ENCODE measurements around the gene TMEM125.

TMEM125 gene

DNA sequence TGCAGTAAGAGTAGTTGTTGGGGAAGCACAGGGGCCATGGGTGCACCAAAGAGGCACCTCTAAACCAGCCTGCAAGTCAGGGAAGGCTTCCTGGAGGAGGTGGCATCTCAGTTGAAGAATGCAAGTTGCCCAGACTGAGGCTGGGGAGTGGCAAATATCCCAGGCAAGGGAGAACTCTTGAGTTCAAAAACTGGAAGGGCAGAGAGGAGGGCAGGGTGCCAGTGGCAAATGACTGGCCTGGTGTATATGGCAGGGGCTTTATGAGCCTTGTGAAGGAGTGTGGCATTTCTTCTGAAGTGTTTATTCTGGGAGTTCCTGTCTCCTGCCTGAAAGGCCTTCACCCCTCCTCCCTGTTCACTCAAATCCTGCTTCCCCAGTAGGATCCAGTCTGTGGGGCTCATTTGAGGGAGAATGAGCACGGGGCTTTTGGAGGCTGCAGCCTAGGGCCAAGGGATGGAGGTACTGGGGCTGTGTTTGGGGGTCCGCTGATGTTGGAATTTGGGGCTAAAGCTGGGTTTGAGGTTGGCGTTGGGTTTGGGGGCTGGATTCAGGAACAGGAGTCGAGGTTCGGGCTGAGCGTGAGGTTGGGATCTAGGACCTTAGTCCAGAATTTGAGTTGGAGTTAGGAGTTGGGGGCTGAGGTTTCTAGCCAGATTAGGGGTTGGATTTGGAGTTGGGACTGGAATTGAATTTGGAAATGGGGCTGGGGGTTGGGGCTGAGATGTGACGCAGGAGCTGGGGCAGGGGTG is at the start of gene TMEM125:
Gene TMEM125 (plus strand): TSS at position 357 of the 749 bp plus-strand sequence. CDS start 2,740 bp downstream, outside the sequence.
- DNase-seq (ENCODE audit: low read depth in 2 of 2): no peak

- DNase-seq (ENCODE audit: low read depth in 2 of 2): no peak
Observed at GRCh38 chr1:43220905-43221778, 48.6 kb upstream of the TMEM125 start.

DNA sequence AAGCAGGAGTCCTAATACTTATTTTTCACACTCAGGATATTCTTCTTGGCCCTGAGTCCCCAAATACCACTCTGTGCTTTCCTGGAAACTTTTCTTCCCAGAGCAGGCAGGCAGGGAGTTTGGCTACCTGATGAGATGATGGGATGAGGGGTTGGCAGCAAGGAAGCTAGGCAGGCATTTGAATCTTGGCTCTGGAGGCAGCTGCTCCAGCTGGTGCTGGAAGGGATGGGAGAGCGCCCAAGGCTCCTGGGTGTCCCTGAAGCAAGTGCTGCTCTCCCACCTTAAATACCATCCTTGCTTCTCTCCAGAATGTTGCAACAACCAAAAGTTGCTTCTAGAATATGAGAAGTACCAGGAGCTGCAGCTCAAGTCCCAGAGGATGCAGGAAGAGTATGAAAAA is 48.0 kb upstream of the TMEM125 start:
- DNase-seq (ENCODE audit: low read depth in 2 of 2): no peak

GRCh38 chr1:43222879-43223278 is 46.9 kb upstream of the TMEM125 start:
- DNase-seq (ENCODE audit: low read depth in 2 of 2): no peak

GRCh38 chr1:43225168-43225567 is 44.6 kb upstream of the TMEM125 start:
- no peak for DNase-seq (ENCODE audit: low read depth in 2 of 2)

DNA sequence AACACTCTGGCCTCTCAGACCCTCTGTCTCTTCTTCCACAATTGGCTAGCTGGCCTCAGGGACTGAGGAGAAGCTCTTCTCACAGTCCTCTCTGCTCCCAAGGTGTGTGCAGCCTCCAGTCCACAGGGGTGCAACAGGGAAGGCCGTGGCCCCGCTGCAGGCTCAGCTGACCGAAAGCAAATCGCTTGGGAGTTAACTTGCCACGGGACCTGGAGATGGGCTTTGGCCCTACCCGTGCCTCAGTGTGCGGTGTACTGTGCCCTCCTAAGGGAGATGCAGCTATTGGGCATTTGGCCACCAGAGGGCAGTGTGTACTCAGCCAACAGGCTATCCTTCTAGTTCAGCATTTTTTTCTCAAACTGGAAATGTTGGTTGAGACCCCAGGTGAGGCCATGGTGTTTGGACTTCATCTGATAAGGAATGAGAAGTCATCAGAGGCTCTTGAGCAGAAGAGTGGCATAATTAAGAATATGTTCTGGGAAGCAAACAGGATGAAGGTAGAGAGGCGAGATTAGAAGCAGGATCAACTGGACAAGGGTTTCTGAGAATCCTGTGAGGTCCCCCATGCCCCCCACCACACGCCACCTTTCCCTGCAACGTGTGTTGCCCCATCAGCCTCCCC is 42.5 kb upstream of the TMEM125 start:
- DNase-seq (ENCODE audit: low read depth in 2 of 2): peak; percentile 60 to 80

DNA sequence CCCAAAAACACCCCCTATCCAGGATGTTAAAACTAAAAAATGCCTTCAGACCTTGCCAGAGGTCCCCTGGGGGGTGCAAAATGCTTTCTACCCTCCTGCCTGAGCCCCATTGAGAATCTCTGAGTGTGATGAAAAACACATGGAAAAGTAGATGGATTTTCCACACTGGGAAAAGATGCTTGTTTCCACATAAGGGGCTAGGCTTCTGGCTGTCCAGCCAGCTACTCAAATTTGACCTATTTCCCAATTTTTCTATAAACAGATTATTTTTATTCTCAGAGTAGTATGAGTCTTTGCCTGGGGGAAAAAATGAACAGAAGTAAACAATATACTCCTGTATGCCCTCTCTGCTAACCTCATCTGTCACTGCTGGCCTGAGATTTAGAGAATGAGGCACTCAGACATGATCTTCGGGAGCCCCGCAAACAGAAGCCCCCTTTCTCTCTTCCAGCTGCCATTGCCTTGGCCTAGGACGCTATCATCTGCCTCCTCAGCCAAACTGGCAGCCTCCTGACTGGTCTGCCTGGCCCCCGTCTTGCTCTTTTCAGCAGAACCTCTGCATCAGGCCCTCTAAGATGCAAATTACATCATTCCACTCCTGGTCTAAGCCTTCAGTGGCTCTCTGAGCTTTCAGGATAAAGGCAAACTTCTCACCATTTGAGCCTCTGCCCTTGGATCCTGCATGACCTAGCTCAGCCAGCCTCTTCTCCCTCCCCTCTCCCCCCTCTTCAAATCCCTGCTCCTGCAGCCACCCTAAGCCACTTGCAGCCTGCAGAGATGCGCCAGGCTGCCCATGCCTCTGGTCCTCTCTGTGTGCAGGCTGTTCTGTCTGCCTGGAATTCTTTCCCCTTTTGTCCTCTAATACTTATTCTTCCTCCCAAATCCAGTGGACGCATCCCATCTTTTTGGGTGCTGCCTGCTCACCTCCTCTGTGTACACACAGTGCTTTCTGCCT is 39.7 kb upstream of the TMEM125 start:
- no peak for DNase-seq (ENCODE audit: low read depth in 2 of 2)

DNA sequence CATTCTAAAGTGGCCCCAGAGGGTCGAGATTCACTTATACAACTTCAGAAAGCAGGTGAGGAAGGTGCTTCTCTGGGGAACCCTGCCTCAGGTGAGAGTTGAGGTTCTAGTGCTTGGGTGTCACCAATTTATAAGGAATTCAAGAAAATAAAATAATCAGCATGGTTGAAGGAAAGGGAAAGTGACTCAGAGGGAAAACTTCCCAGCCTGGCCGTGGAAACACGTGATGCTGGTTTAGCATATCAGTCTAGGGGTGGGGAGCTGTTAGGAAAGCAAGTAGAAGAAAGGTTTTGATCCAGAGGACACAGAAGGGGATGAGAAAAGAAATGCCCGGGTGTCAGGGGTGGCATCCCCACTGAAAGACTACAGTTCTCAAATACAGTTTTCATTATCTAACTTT is 37.7 kb upstream of the TMEM125 start:
- DNase-seq (ENCODE audit: low read depth in 2 of 2): no peak

DNA sequence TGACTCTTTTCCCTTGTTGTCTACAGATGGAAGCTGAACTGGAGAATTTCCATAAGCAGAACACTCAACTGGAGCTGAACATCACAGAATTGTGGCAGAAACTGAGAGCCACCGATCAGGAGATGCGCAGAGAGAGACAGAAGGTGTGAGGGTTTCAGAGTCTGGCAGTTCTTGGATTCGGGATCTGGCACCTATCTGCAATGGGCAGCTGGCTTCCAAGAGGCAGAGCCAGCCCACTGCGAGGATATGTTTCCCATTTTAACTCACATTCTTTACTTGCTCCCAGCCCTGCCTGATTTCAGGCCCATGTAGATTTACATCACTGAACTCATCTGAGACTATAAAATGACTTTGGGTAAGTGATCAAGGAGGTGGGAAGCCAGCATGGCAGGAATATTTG is 37.3 kb upstream of the TMEM125 start:
- no peak for DNase-seq (ENCODE audit: low read depth in 2 of 2)

- DNase-seq (ENCODE audit: low read depth in 2 of 2): no peak
Observed at GRCh38 chr1:43233631-43234030, 36.2 kb upstream of the TMEM125 start.

DNA sequence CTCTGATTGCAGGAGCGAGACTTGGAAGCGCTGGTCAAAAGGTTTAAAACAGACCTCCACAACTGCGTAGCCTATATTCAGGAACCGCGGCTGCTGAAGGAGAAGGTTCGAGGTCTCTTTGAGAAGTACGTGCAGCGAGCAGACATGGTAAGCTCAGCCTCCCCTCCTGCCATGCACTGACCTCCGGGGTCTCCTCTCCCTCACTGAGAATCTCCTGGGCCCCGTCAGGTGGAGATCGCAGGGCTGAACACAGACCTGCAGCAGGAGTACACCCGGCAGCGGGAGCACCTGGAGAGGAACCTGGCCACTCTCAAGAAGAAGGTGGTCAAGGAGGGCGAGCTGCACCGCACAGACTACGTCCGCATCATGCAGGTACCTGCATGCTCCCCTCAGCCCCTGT is 35.5 kb upstream of the TMEM125 start:
- DNase-seq (ENCODE audit: low read depth in 2 of 2): no peak

DNA sequence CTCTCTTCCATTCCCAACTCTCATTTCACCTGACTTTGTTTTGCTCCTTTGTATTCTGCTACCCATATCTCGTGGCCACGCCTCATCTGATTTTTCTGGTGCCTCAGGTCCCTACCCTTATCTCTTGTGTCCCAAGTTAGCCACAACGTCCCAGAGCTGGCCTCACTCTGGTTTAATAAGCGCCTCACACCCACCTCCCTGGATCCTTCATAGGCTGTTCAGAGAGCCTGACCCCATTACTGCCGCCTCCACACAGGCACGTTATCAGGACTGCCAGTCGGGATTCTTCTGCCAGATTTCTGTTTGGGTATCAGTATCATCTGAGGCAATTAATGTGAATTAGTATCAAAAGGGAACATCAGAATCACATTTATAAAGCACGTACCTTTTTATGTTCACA is 34.7 kb upstream of the TMEM125 start:
- DNase-seq (ENCODE audit: low read depth in 2 of 2): no peak

DNA sequence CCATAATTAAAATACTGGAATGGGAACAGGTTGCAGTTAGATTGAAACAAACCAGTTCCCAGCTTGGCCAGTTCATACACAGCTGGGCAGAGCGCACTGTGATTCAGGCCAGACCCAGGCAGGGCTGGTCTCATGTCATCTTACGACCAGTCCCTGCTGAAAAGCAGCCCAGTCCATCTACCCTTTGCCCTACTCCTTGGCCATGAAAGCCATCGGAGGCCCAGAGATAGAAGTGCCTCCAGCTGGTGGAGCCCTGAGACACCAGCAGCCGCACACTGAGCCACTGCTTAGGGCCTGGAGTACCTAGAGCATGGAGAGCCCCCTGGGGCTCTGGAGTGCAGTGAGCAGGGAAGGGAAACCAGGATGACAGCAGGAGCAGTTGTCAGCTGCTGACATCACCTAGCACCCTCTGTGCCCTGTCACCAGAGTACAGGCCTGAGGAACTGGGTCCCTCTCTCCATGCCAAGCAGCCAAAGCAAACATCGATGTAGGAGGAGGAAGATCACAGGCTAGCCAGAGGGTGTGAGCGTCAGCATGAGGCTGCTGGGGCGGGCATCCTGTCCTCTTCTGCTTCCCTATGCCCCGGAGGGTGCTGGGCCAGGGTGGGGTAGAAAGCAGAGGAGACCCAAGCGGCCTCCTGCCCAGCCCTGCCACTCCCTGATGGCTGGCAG is 34.2 kb upstream of the TMEM125 start:
- DNase-seq (ENCODE audit: low read depth in 2 of 2): no peak

GRCh38 chr1:43237121-43237520 is 32.7 kb upstream of the TMEM125 start:
- no peak for DNase-seq (ENCODE audit: low read depth in 2 of 2)

DNA sequence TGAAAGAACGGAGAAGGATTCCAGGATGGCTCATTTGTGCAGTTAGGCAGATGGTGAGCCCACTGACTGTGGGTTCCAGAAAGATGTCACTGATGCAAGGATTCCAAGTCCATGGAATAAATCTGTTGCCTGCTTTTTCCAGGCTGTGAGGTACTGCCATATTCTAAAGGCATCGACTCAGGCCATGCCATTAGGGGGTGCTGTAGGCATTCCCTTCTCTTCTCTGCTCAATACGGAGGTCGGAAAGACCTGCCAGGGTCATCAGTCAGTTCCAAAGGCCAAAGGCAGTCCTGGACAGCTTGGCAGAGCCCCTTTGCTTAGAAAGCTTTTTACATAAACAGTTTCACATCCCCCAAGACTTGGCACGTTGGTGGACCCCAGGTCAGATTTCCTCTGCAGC is 31.7 kb upstream of the TMEM125 start:
- DNase-seq (ENCODE audit: low read depth in 2 of 2): peak in 1 of 2 donors; percentile 23

DNA sequence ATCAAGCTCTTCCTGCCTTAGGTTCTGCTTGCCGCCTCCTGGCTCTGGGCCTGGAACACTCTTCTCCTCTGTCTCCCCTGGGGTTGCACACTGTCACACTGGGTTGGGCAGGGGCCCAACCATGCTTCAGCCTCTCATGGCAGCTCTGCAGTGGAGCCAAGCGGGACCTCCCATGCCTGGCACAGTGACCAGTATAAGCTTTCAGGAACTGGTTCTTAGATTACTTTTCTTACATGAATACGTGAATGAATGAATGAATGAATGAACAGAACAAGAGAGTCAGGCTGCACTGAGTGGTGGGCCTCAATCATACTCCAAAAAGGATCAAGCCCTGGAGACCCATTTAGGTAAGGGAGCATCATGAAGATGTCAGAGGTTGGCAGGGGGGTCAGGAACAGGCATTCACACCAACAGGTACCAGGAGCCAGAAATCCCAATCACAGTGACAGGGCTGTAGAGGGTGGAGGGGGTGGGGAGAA is 30.8 kb upstream of the TMEM125 start:
- DNase-seq (ENCODE audit: low read depth in 2 of 2): no peak

DNA sequence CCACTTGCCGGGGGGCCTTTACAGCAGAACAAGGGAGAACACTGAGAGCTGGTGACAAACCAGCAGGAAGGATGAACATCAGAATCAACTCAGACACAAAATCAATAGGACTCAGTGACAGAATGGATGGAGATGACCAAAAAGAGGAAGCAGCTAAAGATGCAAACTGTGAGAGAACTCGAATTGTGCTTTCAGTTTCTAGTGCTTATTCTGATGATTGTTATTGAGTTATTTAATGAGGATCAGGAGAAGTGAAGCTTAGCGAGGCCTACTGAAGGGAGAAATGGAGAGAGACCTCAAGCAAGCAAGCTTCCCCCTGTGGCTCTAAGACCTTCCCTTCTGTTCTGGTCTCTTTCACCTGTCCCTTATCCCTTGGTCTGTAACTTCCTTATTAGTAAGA is 30.3 kb upstream of the TMEM125 start:
- no peak for DNase-seq (ENCODE audit: low read depth in 2 of 2)

DNA sequence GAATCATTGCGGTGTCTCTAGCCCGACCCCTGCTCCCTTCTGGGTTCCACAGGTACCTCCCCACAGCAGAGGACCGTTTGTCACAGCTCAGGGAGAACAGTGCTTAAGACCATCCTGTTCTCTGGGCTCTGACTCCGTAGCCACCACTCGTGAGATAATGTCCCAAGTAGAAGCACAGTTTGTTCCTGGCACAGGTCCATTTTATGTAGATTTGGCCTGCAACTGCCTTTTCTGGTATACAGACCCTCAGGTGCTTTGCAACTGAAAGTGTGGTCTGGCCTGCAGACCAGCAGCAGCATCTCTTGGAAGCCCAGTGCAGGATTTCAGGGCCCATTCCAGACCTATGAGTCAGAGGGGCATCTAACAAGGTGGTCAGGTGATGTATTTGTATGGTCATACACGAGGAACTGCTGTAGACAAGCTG is 28.4 kb upstream of the TMEM125 start:
- DNase-seq (ENCODE audit: low read depth in 2 of 2): no peak

GRCh38 chr1:43243299-43243698 is 26.5 kb upstream of the TMEM125 start:
- DNase-seq (ENCODE audit: low read depth in 2 of 2): no peak

DNA sequence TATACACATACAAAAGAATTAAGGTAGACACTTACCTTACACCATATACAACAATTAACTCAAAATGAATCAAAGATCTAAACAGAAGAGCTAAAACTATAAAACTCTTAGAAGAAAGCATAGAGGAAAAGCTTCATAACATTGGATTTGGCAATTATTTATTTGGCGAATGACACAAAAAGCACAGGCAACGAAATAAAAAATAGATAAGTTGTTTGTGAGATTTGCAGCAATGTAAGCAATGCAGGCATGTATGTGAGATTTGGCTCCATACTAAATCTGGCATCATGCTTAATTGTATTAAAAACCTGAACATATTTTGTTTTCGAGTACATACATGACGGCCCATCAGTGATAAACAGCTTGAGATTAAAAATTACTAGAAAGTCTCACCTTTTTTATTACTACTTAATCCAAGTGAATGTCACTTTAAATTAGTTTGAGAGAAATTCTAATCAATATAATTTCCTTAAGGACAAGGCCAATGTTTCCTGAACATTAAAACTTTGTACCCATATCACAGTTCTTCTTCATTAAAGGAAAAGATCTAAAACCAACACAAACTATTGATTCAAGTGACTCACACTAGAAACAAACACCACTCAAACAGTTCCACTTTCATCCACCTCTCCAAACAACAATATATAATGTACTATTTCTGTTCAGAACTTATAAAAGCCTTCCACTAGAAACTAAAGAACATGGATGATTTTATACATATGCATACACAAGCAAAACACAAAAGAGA is 23.1 kb upstream of the TMEM125 start:
- DNase-seq (ENCODE audit: low read depth in 2 of 2): no peak

All from stimulated activated CD4-positive, alpha-beta T cell treated with anti-CD3 and anti-CD28 coated beads, Interleukin-15, amount 100 ng/mL, for 48 hours (primary cell).